WTC11 (cell line): ENCODE data around the gene ARF5. TPM values are rescaled to one million over a fixed set of nuclear protein-coding genes. Genes with fewer than 3 reads are reported as not detected.
A peak's percentile ranks its signal among the peaks of the same experiment; 100 is the strongest.

ENCODE experiments used
- ATAC-seq: fragments of 200-7000 bp; cut with Tn5 transposase; 2 replicates; pipeline ENCODE4 v1.10.0; 2021; ENCODE audit warnings: mild to moderate bottlenecking, moderate library complexity
- CTCF ChIA-PET: fragments of 300-600 bp; sonication (Branson Sonifier 250); formaldehyde crosslinking; loops from one replicate; lab custom pipeline; 2021; ENCODE audit warnings: antibody characterized with exemption; lab: Charles Lee
- POLR2A ChIA-PET: fragments of 350-600 bp; sonication (Branson Sonifier 250); formaldehyde crosslinking; loops from one replicate; lab custom pipeline; 2021; ENCODE audit warnings: antibody characterized with exemption; lab: Charles Lee
- DNase-seq: peaks from one replicate; pipeline ENCODE4 v3.0.0; 2021; ENCODE audit warnings: low spot score
- H3K27ac Mint-ChIP-seq: 2 replicates; pipeline ENCODE4 v1.8.0; 2021; ENCODE audit warnings: mixed read lengths
- H3K27me3 Mint-ChIP-seq: 2 replicates; pipeline ENCODE4 v1.8.0; 2021; ENCODE audit warnings: low read depth, mild to moderate bottlenecking, moderate library complexity, mixed read lengths
- H3K36me3 Mint-ChIP-seq: 2 replicates; pipeline ENCODE4 v1.8.0; 2021; ENCODE audit warnings: mixed read lengths
- H3K4me1 Mint-ChIP-seq: 2 replicates; pipeline ENCODE4 v1.8.0; 2022; ENCODE audit warnings: mixed read lengths
- H3K4me3 Mint-ChIP-seq: 2 replicates; pipeline ENCODE4 v1.8.0; 2021; ENCODE audit warnings: mild to moderate bottlenecking, moderate library complexity, mixed read lengths
- H3K9me3 Mint-ChIP-seq: 2 replicates; pipeline ENCODE4 v1.8.0; 2021; ENCODE audit warnings: mixed read lengths
- ARID4B ChIP-seq: sonication (generic); formaldehyde crosslinking; IDR thresholded peaks from 2 replicates; pipeline ENCODE4 v1.8.0; 2023; ENCODE audit warnings: missing genetic modification reagents, mild to moderate bottlenecking, borderline replicate concordance
- ATF1 ChIP-seq: sonication (generic); formaldehyde crosslinking; IDR thresholded peaks from 2 replicates; pipeline ENCODE4 v1.8.1; 2023; ENCODE audit warnings: mild to moderate bottlenecking, moderate library complexity, missing genetic modification reagents
- E2F5 ChIP-seq: sonication (generic); formaldehyde crosslinking; IDR thresholded peaks from 2 replicates; pipeline ENCODE4 v1.8.1; 2022; ENCODE audit warnings: mild to moderate bottlenecking, moderate library complexity, missing genetic modification reagents
- ELF4 ChIP-seq: sonication (generic); formaldehyde crosslinking; IDR thresholded peaks from 2 replicates; pipeline ENCODE4 v1.8.1; 2022; ENCODE audit warnings: low read depth, mild to moderate bottlenecking, moderate library complexity, missing genetic modification reagents
- HMGA2 ChIP-seq: fragments of 250-450 bp; sonication (Bioruptor Pico); IDR thresholded peaks from 2 replicates; pipeline ENCODE4 v1.4.0; 2021; ENCODE audit warnings: mild to moderate bottlenecking, moderate library complexity
- MAX ChIP-seq: sonication (generic); formaldehyde crosslinking; IDR thresholded peaks from 2 replicates; pipeline ENCODE4 v1.8.0; 2022; ENCODE audit warnings: mild to moderate bottlenecking, missing genetic modification reagents
- NFE2L1 ChIP-seq: sonication (generic); formaldehyde crosslinking; IDR thresholded peaks from 2 replicates; pipeline ENCODE4 v1.8.1; 2023; ENCODE audit warnings: missing genetic modification reagents
- OVOL2 ChIP-seq: fragments of 250-450 bp; sonication (Bioruptor Pico); IDR thresholded peaks from 2 replicates; pipeline ENCODE4 v1.9.0; 2021; ENCODE audit warnings: mild to moderate bottlenecking, borderline replicate concordance
- TP53 ChIP-seq: sonication (generic); formaldehyde crosslinking; IDR thresholded peaks from 2 replicates; pipeline ENCODE4 v1.8.1; 2023; ENCODE audit warnings: mild to moderate bottlenecking, missing genetic modification reagents
- ZNF121 ChIP-seq: sonication (generic); formaldehyde crosslinking; IDR thresholded peaks from 2 replicates; pipeline ENCODE4 v1.8.0; 2023; ENCODE audit warnings: missing genetic modification reagents
- ZSCAN18 ChIP-seq: fragments of 250-450 bp; sonication (Bioruptor Pico); IDR thresholded peaks from 2 replicates; pipeline ENCODE4 v2.1.2; 2022; ENCODE audit warnings: mild to moderate bottlenecking, moderate library complexity
- total RNA-seq: library from RNA; stranded (reverse); gene quantifications from 3 replicates; pipeline ENCODE4 v1.2.3, GENCODE V29; 2021
- TF ChIP-seq, protein P1 (sequence below): sonication (generic); formaldehyde crosslinking; IDR thresholded peaks from 2 replicates; pipeline ENCODE4 v1.8.1; 2022; ENCODE audit warnings: mild to moderate bottlenecking, missing genetic modification reagents, moderate library complexity, borderline replicate concordance

The ARF5 gene
- total RNA-seq, 1 experiment from 2014 or later = 167 TPM

DNA sequence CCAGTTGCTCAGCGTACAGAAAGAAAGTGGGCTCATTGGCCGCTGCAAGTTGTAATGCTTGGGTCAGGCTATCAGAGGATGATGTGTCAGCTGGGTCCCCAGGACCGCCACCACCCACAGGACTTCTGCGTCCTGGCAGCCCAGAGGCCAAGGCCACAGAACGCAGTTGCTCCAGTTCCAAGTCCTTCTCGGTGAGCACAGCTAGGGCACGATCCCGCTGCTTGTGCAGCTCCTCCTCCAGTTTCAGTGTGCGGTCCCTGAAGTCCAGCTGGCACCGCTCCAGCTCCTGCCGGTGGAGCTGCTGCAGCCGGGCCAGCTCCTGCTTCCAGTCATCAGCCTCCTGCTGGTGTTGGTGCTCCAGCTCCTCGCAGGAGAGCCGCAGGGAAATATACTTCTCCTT, 5.8 kb upstream of the ARF5 start (continued):
- no peak for TF ChIP-seq ZSCAN18
- TF ChIP-seq, protein P1, sequence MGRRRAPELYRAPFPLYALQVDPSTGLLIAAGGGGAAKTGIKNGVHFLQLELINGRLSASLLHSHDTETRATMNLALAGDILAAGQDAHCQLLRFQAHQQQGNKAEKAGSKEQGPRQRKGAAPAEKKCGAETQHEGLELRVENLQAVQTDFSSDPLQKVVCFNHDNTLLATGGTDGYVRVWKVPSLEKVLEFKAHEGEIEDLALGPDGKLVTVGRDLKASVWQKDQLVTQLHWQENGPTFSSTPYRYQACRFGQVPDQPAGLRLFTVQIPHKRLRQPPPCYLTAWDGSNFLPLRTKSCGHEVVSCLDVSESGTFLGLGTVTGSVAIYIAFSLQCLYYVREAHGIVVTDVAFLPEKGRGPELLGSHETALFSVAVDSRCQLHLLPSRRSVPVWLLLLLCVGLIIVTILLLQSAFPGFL (CRISPR knock-in tag) = no peak

GRCh38 chr7:127584648-127585043, 3.6 kb upstream of the ARF5 start:
- POLR2A ChIA-PET = no interaction called here
- Mint-ChIP-seq H3K27me3 (peaks cover 24% of the 10 kb centered on the region), H3K36me3 (peaks cover 20% of the 10 kb centered on the region), H3K4me1 (peaks cover 29% of the 10 kb centered on the region)
- no peak for TF ChIP-seq HMGA2 (CRISPR knock-in tag)
- no peak for TF ChIP-seq ZNF121 (CRISPR knock-in tag)
- TF ChIP-seq MAX = no peak
- no peak for TF ChIP-seq ARID4B (CRISPR knock-in tag)
- no peak for TF ChIP-seq E2F5
- no peak for TF ChIP-seq ATF1 (CRISPR knock-in tag)
- TF ChIP-seq TP53 (CRISPR knock-in tag) = no peak
- TF ChIP-seq, protein P1 (CRISPR knock-in tag) = no peak
- TF ChIP-seq ELF4 (CRISPR knock-in tag) = no peak
- no peak for TF ChIP-seq OVOL2 (CRISPR knock-in tag)
- no peak for TF ChIP-seq NFE2L1
- TF ChIP-seq, all 79 proteins: peak for 0
- CTCF ChIA-PET = interaction anchor here (1.0 to 3.3 kb wide), 5 partner anchors 13 to 625 kb away, joined by 3 to 21 read pairs (median 3); no protein-coding TSS in a partner anchor
- Mint-ChIP-seq H3K9me3 (no peaks in the 10 kb centered on the region), H3K4me3 (peak overlapping the region; percentile 90), H3K27ac (no peak overlapping the region; the same call in 1 of the 2 replicates)
- ATAC-seq (no peak), DNase-seq (no peak)
